GM18951 (cell line): Measurements from ENCODE around the gene LCE4A.

Source experiments
- POLR2A ChIP-seq: IDR thresholded peaks from 4 replicates; pipeline ENCODE4 v1.6.1; 2011; ENCODE audit warnings: mild to moderate bottlenecking; ENCODE audit not compliant: insufficient read length, insufficient read depth; ENCODE audit errors: extremely low read depth
- in situ Hi-C: fragments of 300-500 bp; cut with MboI; formaldehyde crosslinking; loops from one replicate; pipeline ENCODE4 v1.12.0; 2022; ENCODE audit warnings: low sequenced_read_pairs, mixed read lengths, inconsistent platforms; ENCODE audit not compliant: unreplicated experiment

Gene LCE4A

GRCh38 chr1:152725261-152725660 lies 17.3 kb downstream of the LCE4A start:
- in situ Hi-C loops: no loop called here
- no peak for TF ChIP-seq POLR2A

GRCh38 chr1:152728986-152729385 lies 21.0 kb downstream of the LCE4A start:
- TF ChIP-seq POLR2A: no peak
- in situ Hi-C loops: no loop called here

- in situ Hi-C loops: no loop called here
- no peak for TF ChIP-seq POLR2A
Observed at GRCh38 chr1:152735648-152736047, 27.7 kb downstream of the LCE4A start.

GRCh38 chr1:152737997-152738396 lies 30.0 kb downstream of the LCE4A start:
- no peak for TF ChIP-seq POLR2A
- in situ Hi-C loops: no loop called here

GRCh38 chr1:152739841-152740240 lies 31.9 kb downstream of the LCE4A start:
- no peak for TF ChIP-seq POLR2A
- in situ Hi-C loops: no loop called here

- in situ Hi-C loops: no loop called here
- TF ChIP-seq POLR2A: no peak
Observed at GRCh38 chr1:152741656-152742055, 33.7 kb downstream of the LCE4A start.

GRCh38 chr1:152743371-152744145 lies 35.6 kb downstream of the LCE4A start:
- in situ Hi-C loops: no loop called here
- no peak for TF ChIP-seq POLR2A

- TF ChIP-seq POLR2A: no peak
- in situ Hi-C loops: no loop called here
Observed at GRCh38 chr1:152745289-152745704, 37.3 kb downstream of the LCE4A start.

GRCh38 chr1:152745765-152746444 lies 37.9 kb downstream of the LCE4A start:
- in situ Hi-C loops: no loop called here
- TF ChIP-seq POLR2A: no peak

GRCh38 chr1:152747831-152748230 lies 39.9 kb downstream of the LCE4A start:
- in situ Hi-C loops: no loop called here
- TF ChIP-seq POLR2A: no peak

GRCh38 chr1:152752225-152752624 lies 44.3 kb downstream of the LCE4A start:
- in situ Hi-C loops: no loop called here
- no peak for TF ChIP-seq POLR2A

GRCh38 chr1:152753586-152753985 lies 45.6 kb downstream of the LCE4A start:
- no peak for TF ChIP-seq POLR2A
- in situ Hi-C loops: no loop called here

- in situ Hi-C loops: no loop called here
- TF ChIP-seq POLR2A: no peak
Observed at GRCh38 chr1:152756872-152757271, 48.9 kb downstream of the LCE4A start.

GRCh38 chr1:152757747-152758146 lies 49.8 kb downstream of the LCE4A start, which contains the start of gene KPRP:
TSS of gene KPRP (plus strand) at chr1:152758025. CDS start at chr1:152759589, 1,564 bp downstream.
- TF ChIP-seq POLR2A: no peak

More at GRCh38 chr1:152757747-152758146, 49.8 kb downstream of the LCE4A start, which contains the start of gene KPRP:
- in situ Hi-C loops: no loop called here
